Skeletal muscle tissue (tissue), 4 donors: Measurements from ENCODE around the gene MYO3B. TPM values are rescaled to one million over a fixed set of nuclear protein-coding genes. Genes with fewer than 3 reads are reported as not detected.

ENCODE experiments used
- H3K27ac ChIP-seq: one replicate; pipeline ENCODE4 v1.7.0; 2013; ENCODE audit warnings: mild to moderate bottlenecking, low read depth, low read length, inconsistent platforms
- H3K27me3 ChIP-seq, 3 donors: one replicate each; pipeline ENCODE4 v1.7.0; 2013; ENCODE audit warnings: low read length in 3 of 3; ENCODE audit not compliant: control insufficient read depth in 3 of 3, insufficient read depth in 3 of 3
- H3K36me3 ChIP-seq, 3 donors: one replicate each; pipeline ENCODE4 v1.7.0; 2013; ENCODE audit warnings: low read length in 3 of 3; ENCODE audit not compliant: control insufficient read depth in 3 of 3, insufficient read depth in 3 of 3
- H3K4me1 ChIP-seq, 3 donors: one replicate each; pipeline ENCODE4 v1.7.0; 2013; ENCODE audit warnings: low read length in 3 of 3, mild to moderate bottlenecking in 3 of 3; ENCODE audit not compliant: control insufficient read depth in 3 of 3, insufficient read depth in 3 of 3
- H3K4me3 ChIP-seq, 3 donors: one replicate each; pipeline ENCODE4 v1.7.0; 2013; ENCODE audit warnings: low read length in 3 of 3
- H3K9ac ChIP-seq, 3 donors: one replicate each; pipeline ENCODE4 v1.7.0; 2013; ENCODE audit warnings: low read length in 3 of 3, mild to moderate bottlenecking in 3 of 3, moderate library complexity in 2 of 3, low read depth in 1 of 3
- H3K9me3 ChIP-seq, 3 donors: one replicate each; pipeline ENCODE4 v1.7.0; 2013; ENCODE audit warnings: low read length in 3 of 3; ENCODE audit not compliant: control insufficient read depth in 3 of 3
- total RNA-seq: library from RNA; depleted of rRNA; stranded (reverse); fragments of >200 nt; gene quantifications from one replicate; pipeline ENCODE4 v1.2.3, GENCODE V29; 2014
- donor health status: Osteomylitis.

MYO3B gene
- total RNA-seq, 1 donor from 2014 or later: under 0.01 TPM

DNA sequence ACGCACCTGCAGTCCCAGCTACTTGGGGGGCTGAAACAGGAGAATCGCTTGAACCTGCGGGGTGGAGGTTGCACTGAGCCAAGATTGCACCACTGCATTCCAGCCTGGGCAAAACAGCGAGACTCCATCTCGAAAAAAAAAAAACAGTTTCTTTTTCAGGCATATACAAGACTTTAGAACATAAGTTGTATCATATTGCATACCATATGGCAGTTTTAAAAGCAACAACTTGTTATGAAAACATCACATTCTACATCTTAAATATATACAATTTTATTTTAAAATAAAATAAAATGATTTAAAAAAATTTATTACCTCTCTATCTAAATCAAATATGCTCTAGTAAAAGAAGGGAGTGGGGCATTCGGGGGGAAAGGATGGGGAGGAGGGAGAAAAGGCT lies 497.8 kb downstream of the MYO3B start:
- no peak overlapping the region for H3K27ac ChIP-seq
- H3K4me1 ChIP-seq: no peaks in the 10 kb centered on the region
- H3K9ac ChIP-seq: no peak overlapping the region
- H3K27me3 ChIP-seq: no peaks in the 10 kb centered on the region
- H3K36me3 ChIP-seq: no peaks in the 10 kb centered on the region
- H3K4me3 ChIP-seq: no peak overlapping the region
- no peaks in the 10 kb centered on the region for H3K9me3 ChIP-seq

DNA sequence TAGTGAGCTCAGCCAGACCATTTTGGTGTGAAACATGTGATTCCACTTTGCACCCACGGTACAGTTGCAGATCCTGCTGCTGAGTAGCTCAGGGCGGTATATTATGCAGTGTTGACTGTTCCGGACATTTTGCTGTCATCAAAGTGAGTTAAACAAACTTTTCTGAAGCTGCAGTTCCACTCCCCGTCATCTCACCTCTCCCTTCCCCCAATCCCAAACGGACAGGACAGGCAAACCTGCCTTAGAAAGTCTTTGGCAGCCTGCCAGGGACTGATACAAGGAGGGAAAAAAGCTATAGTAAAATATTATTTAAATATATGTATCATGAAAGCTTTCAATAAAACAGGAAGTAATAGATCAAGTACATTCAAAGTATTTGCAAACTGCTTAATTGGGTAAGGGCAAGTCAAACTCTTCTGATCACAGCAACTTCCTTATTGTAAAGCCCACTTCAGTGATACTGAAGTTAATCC lies 501.7 kb downstream of the MYO3B start:
- Histone ChIP-seq H3K4me1 (no peaks in the 10 kb centered on the region), H3K27me3 (no peaks in the 10 kb centered on the region), H3K9ac (no peak overlapping the region), H3K9me3 (no peaks in the 10 kb centered on the region), H3K27ac (no peak overlapping the region), H3K4me3 (no peak overlapping the region), H3K36me3 (no peaks in the 10 kb centered on the region)

DNA sequence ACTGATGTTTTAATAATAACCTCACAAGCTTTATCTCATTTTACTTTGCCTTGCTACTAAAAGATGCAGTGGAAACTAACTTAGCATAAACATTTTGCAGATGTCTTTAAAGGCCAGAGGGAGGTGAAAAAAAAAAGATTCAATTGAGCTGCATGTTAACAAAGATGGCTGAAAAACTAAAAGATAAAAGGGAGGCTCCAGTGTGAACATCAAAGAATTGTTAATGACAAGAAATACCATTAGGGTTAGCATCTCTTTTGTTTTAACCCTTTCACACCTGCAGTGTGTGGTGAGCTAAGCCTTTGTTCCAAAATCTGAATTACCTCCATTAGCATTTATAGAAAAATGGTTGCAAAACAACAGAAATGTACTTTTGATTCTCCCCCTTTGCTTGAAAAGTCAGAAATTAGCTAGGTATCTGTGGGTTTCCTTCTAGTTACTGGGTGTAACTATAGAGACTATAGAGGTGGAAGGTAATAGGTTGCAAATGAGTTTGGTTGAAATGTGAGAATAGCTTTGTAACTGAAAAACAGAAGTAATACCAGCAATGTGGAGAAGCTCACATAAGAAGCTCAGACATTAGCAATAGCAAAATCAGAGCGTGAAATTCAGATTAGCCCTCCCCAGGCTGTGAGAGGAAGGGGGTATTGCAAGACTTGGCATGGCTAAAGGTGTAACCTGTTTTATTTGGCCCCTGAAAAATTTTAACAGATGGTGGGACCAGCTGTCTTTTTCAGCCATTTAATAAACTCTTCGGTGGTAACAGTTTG lies 502.4 kb downstream of the MYO3B start:
- no peak overlapping the region for H3K9ac ChIP-seq
- H3K4me1 ChIP-seq: no peaks in the 10 kb centered on the region
- H3K9me3 ChIP-seq: no peaks in the 10 kb centered on the region
- no peaks in the 10 kb centered on the region for H3K36me3 ChIP-seq
- no peak overlapping the region for H3K27ac ChIP-seq
- H3K27me3 ChIP-seq: no peaks in the 10 kb centered on the region
- H3K4me3 ChIP-seq: no peak overlapping the region

DNA sequence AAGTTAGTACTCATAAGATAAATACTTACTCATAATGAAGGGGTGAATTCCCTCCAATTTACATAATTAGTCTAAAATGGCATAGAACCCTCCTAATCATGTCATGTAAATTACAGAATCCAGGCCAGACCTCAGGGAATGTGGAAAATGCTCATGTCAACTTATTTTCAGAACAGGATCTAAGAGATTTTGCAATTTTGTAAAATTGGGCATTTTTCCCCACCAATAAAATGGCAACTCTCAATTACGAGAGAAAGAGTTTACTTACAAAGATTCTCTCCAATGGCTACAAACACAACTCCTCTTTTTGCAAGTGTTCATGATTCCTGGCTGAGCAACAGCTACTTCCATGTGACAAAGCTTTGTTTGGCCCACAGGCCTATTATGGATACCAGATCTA lies 503.4 kb downstream of the MYO3B start:
- H3K9me3 ChIP-seq: no peaks in the 10 kb centered on the region
- no peak overlapping the region for H3K9ac ChIP-seq
- no peaks in the 10 kb centered on the region for H3K36me3 ChIP-seq
- no peaks in the 10 kb centered on the region for H3K27me3 ChIP-seq
- no peaks in the 10 kb centered on the region for H3K4me1 ChIP-seq
- H3K27ac ChIP-seq: no peak overlapping the region
- no peak overlapping the region for H3K4me3 ChIP-seq

DNA sequence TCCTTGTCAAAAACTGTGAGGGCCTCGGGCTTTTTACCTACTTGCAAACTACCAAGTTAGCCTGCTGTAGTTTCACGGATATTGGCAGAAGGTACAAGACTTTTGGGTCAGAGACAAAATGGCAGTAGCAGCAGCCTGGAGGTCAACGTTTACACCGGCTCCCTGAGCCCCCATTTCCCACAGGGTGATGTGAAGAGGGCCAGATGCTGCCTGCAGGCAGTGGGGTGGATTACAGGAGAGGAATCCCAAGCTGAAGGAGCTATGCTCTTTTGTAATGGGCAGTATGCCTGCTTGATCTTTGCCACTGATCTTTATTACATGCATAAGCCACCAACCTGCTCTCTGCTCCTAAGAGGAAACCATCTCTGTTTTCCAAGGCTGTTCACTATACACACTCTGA lies 507.6 kb downstream of the MYO3B start:
- H3K9ac ChIP-seq: no peak overlapping the region
- H3K4me1 ChIP-seq: no peaks in the 10 kb centered on the region
- no peaks in the 10 kb centered on the region for H3K9me3 ChIP-seq
- H3K27ac ChIP-seq: no peak overlapping the region
- no peak overlapping the region for H3K4me3 ChIP-seq
- no peaks in the 10 kb centered on the region for H3K27me3 ChIP-seq
- no peaks in the 10 kb centered on the region for H3K36me3 ChIP-seq

DNA sequence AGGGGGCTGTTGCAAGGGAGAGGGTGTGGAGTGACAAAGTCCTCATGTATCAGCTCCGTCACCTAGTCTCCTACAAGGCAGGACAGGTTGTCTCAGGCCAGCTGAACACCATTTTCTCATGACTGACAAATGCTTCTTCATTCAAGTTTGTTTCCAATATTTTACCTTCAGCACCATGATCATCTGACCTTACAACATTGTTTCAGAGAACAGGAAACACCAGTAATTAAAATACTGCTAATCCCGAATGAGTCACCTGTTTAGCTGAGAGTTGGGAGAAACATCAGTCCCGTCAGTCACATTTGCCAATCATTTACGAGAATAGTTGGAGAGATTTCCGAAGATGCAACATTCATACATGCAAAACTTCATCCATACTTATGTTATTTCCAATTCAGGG lies 511.5 kb downstream of the MYO3B start:
- Histone ChIP-seq H3K9me3 (no peaks in the 10 kb centered on the region), H3K36me3 (no peaks in the 10 kb centered on the region), H3K9ac (no peak overlapping the region), H3K4me3 (no peak overlapping the region), H3K27ac (no peak overlapping the region), H3K4me1 (no peaks in the 10 kb centered on the region), H3K27me3 (peaks cover 0 to 3% (median 3%) of the 10 kb centered on the region in 3 donors)

DNA sequence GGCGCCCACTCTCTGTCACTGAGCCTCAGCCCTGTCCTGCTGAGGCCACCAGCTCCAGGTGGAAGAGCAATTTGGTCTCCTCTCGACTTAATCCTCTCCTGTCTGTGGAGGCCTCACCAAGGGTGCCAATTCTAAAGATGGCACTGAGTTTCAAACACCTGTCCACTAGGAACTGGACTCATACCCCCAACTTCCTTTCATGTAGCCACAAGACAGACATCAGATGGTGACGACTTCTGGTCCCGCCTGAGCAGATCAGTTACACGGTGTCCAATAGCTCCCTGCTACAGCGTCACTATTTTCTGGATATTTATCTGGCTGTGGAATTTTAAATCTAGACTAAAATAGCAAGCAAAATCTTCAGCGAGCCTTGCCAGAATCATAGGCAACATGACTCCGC lies 512.7 kb downstream of the MYO3B start:
- Histone ChIP-seq H3K9me3 (no peaks in the 10 kb centered on the region), H3K4me3 (no peak overlapping the region)

DNA sequence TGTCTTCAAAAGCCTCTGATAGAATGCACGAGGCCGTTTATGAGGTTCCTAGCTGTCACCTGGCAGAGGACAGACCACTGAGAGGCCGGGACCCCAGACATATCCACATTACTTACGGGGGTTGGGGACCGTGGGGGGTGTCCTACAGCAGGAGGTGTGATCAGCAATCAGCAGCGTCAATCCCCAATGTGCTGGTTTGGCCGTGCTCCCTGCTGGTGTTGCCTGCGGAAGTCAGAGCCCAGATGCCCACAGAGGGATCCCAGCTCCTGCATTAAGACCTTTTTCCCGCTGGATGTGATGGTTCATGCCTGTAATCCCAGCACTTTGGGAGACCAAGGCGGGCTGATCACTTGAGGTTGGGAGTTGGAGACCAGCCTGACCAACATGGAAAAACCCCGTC lies 516.4 kb downstream of the MYO3B start:
- no peaks in the 10 kb centered on the region for H3K9me3 ChIP-seq

More for the DNA sequence above, 512.7 kb downstream of the MYO3B start:
- Histone ChIP-seq H3K9ac (no peak overlapping the region), H3K36me3 (no peaks in the 10 kb centered on the region), H3K27me3 (peaks cover 0 to 3% (median 3%) of the 10 kb centered on the region in 3 donors), H3K27ac (no peak overlapping the region), H3K4me1 (peaks cover 0 to 2% (median 0%) of the 10 kb centered on the region in 3 donors)

DNA sequence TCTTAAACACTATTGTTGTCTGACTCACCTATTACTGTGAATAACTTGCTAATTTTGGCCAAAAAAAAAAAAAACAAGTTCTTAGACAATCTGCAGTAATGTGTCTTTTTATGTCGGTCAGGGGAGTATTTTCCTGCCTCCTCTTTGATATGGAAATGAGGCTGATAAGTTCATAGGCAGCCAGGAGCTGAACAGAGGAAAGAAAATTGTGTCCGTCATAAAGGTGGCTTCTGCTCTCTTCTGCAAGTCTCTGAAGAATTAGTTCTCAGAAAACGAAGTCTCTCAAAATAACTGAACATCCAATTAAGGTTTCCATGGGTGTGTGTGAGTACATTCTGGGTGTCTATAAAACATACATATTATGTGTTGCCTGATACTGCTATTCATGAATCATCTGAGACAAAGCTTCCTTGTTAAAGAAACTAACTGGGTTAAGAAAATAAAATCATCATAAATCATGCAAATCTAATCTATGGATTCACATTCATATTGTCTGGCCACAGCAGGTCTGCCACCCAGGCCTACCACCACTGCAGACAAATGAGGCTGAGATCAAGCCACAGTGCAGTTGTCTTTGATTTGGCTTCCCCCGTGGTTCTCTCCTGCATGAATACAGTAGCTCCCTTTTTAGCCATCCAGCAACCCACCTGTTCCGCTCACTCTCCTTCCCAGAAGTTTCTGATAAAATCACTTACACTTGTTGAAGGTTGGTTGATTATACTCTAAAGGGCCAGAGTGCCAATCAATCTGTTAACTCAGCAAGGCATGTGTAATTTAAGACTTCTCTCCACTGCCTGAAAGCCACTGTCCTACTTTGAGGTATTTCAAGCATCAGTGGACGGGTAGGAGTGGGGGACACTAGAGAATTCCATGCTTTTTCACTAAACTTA lies 517.8 kb downstream of the MYO3B start:
- Histone ChIP-seq H3K9me3 (no peaks in the 10 kb centered on the region), H3K27me3 (peaks cover 0 to 3% (median 3%) of the 10 kb centered on the region in 3 donors), H3K4me3 (no peak overlapping the region), H3K36me3 (no peaks in the 10 kb centered on the region), H3K4me1 (peaks cover 0 to 5% (median 0%) of the 10 kb centered on the region in 3 donors), H3K27ac (no peak overlapping the region), H3K9ac (no peak overlapping the region)

More for the DNA sequence above, 516.4 kb downstream of the MYO3B start:
- Histone ChIP-seq H3K27me3 (peaks cover 0 to 3% (median 3%) of the 10 kb centered on the region in 3 donors), H3K36me3 (no peaks in the 10 kb centered on the region), H3K4me3 (no peak overlapping the region), H3K4me1 (peaks cover 0 to 5% (median 0%) of the 10 kb centered on the region in 3 donors), H3K9ac (no peak overlapping the region), H3K27ac (no peak overlapping the region)

DNA sequence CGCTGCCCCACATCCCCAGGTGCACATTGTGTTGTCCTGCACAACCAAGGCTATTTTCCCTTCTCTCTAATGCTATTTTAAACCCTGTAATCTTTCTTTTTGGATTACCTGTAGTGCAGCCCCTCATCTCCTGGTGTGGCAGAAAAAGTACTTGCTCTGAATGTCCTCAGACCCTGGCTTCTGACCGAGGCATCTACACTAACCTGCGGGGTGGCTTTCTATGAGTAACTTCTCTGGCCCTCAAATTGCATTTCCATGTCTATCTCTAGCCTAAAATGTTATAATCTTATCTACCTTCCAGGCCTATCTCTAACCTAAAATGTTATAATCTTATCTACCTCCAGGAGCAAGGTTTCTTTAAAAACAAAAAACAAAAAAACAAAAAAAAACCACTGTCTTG lies 519.0 kb downstream of the MYO3B start:
- Histone ChIP-seq H3K36me3 (no peaks in the 10 kb centered on the region), H3K27me3 (peaks cover 0 to 3% (median 0%) of the 10 kb centered on the region in 3 donors)

More for the DNA sequence above, 519.0 kb downstream of the MYO3B start:
- no peak overlapping the region for H3K27ac ChIP-seq
- peaks cover 0 to 5% (median 0%) of the 10 kb centered on the region in 3 donors for H3K4me1 ChIP-seq
- H3K4me3 ChIP-seq: no peak overlapping the region
- H3K9me3 ChIP-seq: no peaks in the 10 kb centered on the region
- H3K9ac ChIP-seq: no peak overlapping the region
